H7 (cell line): ENCODE data around the gene ZDHHC16. TPM values are rescaled to one million over a fixed set of nuclear protein-coding genes. Genes with fewer than 3 reads are reported as not detected.
"Not testable (repeated sequence)": the region's sequence is repeated elsewhere in the genome, so short reads cannot be mapped to it uniquely, and the experiment has no call there.

ENCODE experiments used
- DNase-seq: peaks from one replicate; pipeline ENCODE4 v3.0.0; 2012
- H3K27me3 ChIP-seq: 2 replicates; pipeline ENCODE4 v1.6.0; 2011; ENCODE audit warnings: mild to moderate bottlenecking, low read length; ENCODE audit not compliant: control insufficient read depth, insufficient read depth
- H3K36me3 ChIP-seq: replicated peaks from 2 replicates; pipeline ENCODE4 v1.5.1; 2011; ENCODE audit warnings: low read length; ENCODE audit not compliant: control insufficient read depth, insufficient read depth
- H3K4me3 ChIP-seq: 2 replicates; pipeline ENCODE4 v1.5.1; 2011; ENCODE audit warnings: low read depth, mild to moderate bottlenecking, control low read depth, low read length, moderate library complexity; ENCODE audit not compliant: insufficient read depth
- total RNA-seq: library from RNA; depleted of rRNA; stranded (reverse); fragments of >200 nt; shearing (Covaris generic); gene quantifications from 2 replicates; pipeline ENCODE4 v1.2.3, GENCODE V29; 2014

Gene ZDHHC16
- total RNA-seq, 1 experiment from 2014 or later: 47.6 TPM

- not testable (repeated sequence) for H3K36me3 ChIP-seq, H3K27me3 ChIP-seq, DNase-seq, H3K4me3 ChIP-seq
Observed at GRCh38 chr10:97423757-97424098, 22.2 kb upstream of the ZDHHC16 start.

DNA sequence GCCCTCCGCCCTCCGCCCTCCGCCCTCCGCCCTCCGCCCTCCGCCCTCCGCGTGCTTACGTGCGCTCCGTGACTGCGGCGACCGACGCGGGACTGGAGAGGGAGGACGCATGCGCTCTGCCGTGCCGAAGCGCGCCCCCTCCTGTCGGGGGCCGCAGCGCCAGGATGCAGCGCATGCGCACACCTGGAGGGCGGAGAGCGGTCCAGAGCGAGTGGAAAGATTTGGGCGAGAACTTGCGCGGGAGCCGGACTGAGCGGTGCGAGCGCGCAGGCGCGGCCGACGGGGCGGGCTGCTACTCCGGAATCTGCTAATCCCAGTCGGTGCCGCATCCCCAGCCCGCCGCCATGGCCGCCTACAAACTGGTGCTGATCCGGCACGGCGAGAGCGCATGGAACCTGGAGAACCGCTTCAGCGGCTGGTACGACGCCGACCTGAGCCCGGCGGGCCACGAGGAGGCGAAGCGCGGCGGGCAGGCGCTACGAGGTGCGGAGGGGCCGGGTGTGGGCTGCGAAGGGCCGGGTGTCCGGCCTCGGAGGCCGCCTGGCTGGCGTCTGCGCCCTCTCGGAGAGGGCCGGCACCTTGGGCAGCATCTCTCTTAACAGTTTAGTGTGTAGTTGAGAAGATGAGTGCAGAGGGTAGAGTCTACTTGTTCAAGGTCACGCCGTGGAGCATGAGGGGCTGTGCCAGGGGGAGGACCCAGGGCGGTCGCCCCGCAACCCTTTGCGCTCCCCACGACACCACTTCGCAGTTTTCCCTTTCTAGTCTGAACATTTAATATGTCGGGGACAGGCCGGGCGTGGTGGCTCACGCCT, 19.8 kb upstream of the ZDHHC16 start, which contains the start of gene PGAM1:
PGAM1 (plus strand) TSS at position 228 of the 812 bp plus-strand sequence; CDS start at position 345, 117 bp downstream.
- Histone ChIP-seq H3K4me3 (peak within 1 kb of the TSS; percentile 99), H3K36me3 (peaks cover 20% of the 10 kb centered on the region), H3K27me3 (no peaks in the 10 kb centered on the region)
- DNase-seq: peak; percentile 100

DNA sequence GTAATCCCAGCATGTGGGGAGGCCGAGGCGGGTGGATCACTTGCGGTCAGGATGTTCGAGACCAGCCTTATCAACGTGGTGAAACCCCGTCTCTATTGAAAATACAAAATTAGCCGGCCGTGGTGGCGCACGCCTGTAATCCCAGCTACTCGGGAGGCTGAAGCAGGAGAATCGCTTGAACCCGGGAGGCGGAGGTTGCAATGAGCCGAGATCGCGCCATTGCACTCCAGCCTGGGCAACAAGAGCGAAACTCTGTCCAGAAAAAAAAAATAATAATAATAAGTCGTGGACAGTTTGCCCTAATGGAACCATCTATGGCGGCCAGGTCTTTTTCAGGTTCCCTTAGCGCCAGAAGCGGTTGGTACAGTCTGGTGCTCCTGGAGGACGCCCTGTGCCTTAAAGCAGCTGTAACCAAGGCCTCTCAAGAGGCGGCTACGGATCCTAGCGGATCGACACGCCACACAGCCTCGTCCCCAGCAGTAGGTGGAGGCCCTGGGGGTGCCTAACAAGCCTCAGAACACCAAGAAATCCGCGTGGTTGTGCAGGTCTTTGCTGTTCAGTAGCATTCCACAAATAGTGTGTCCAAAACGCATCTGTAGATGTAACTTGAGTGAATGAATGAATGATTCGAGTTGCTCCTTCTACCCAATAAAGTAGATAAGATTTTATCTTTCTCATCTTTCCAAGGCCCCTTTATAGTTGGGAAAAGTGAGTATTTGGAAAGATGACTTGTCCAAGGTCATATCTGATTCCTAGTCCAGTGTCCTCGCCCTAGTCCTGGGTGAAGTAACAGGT, 19.0 kb upstream of the ZDHHC16 start:
- H3K27me3 ChIP-seq: no peaks in the 10 kb centered on the region
- H3K36me3 ChIP-seq: peaks cover 27% of the 10 kb centered on the region
- H3K4me3 ChIP-seq: peak overlapping the region; percentile 99
- DNase-seq: peak; percentile 38

- Histone ChIP-seq H3K36me3 (peaks cover 27% of the 10 kb centered on the region), H3K4me3 (peak overlapping the region; percentile 99), H3K27me3 (no peaks in the 10 kb centered on the region)
- peak; percentile 74 for DNase-seq
Observed at GRCh38 chr10:97427571-97428179, 18.3 kb upstream of the ZDHHC16 start.

DNA sequence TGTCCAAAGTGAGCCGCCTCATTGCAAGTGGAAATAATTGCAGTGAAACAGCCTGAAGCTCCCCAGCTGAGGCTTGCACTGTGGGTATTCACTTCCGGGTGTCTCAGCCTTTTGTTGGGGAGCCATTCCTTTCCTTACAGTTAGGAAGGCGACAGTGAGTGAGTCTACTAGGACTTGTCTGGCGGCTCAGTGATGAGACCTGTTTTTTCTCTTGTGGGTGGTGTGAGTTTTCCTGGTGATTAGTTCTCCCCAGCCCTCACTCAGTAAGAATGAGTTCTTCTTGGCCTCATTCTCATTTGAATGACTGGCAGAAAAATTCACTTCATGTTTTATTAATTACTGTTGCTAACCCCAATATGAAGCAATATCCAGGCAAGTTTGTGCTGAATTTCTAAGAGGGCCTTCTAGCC, 17.4 kb upstream of the ZDHHC16 start:
- Histone ChIP-seq H3K36me3 (peaks cover 27% of the 10 kb centered on the region), H3K4me3 (no peak overlapping the region), H3K27me3 (no peaks in the 10 kb centered on the region)
- DNase-seq: peak; percentile 34

- Histone ChIP-seq H3K4me3 (no peak overlapping the region), H3K36me3 (peaks cover 35% of the 10 kb centered on the region), H3K27me3 (no peaks in the 10 kb centered on the region)
- no peak for DNase-seq
Observed at GRCh38 chr10:97434055-97434454, 11.9 kb upstream of the ZDHHC16 start.

GRCh38 chr10:97434557-97434956, 11.4 kb upstream of the ZDHHC16 start:
- H3K4me3 ChIP-seq: no peak overlapping the region
- no peak for DNase-seq
- no peaks in the 10 kb centered on the region for H3K27me3 ChIP-seq
- H3K36me3 ChIP-seq: peaks cover 35% of the 10 kb centered on the region

DNA sequence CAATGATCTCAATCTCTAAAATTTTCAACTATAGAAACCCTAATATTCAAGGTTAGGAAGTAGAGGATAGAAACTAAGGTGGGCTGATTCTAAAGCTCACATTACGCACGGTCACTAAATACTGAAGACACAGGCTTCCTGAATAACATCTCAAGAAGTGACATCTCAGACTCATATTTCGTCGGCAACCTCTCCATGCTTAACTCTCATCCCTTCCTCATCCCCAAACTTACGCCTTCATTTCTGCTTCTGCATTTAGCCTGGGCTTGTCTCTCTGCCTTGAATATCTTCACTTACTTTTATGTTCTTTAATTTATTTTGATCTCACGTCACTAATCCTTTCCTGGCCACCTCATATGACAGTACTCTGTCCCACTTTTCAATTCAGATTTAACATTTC, 10.8 kb upstream of the ZDHHC16 start:
- H3K4me3 ChIP-seq: no peak overlapping the region
- DNase-seq: no peak
- no peaks in the 10 kb centered on the region for H3K27me3 ChIP-seq
- H3K36me3 ChIP-seq: peaks cover 32% of the 10 kb centered on the region

- Histone ChIP-seq H3K36me3 (peaks cover 6% of the 10 kb centered on the region), H3K4me3 (no peak overlapping the region), H3K27me3 (no peaks in the 10 kb centered on the region)
- no peak for DNase-seq
Observed at GRCh38 chr10:97442277-97442676, 3.7 kb upstream of the ZDHHC16 start.

- no peak for DNase-seq
- peaks cover 3% of the 10 kb centered on the region; the same call in 1 of the 2 replicates for H3K36me3 ChIP-seq
- H3K27me3 ChIP-seq: no peaks in the 10 kb centered on the region
- H3K4me3 ChIP-seq: no peak overlapping the region
Observed at GRCh38 chr10:97444212-97444611, 1.8 kb upstream of the ZDHHC16 start.

GRCh38 chr10:97445357-97445721, 636 bp upstream of the ZDHHC16 start:
- H3K36me3 ChIP-seq: no peaks in the 10 kb centered on the region
- no peaks in the 10 kb centered on the region for H3K27me3 ChIP-seq
- H3K4me3 ChIP-seq: peak overlapping the region; percentile 91
- no peak for DNase-seq

DNA sequence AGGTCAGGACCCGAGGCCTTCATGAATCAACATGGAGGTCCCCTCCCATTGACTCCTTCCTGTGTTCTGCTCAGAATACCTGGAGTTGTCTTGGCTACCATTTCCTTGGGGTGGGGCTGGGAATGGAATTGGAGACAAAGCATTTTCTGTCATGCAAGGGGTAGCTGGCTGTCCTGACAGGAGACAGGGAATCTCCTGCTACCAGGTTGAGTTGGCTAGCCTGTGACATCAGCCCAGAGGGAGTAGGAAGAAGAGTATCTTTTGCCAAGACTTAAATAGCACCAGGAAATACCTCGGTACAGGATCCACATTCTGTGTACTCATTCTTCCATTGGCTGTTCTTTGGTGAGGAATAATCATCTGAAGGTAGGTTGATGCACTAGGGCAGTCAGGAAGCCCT, 4.9 kb downstream of the ZDHHC16 start:
- no peak overlapping the region for H3K4me3 ChIP-seq
- DNase-seq: no peak
- H3K36me3 ChIP-seq: peaks cover 16% of the 10 kb centered on the region
- no peaks in the 10 kb centered on the region for H3K27me3 ChIP-seq

DNA sequence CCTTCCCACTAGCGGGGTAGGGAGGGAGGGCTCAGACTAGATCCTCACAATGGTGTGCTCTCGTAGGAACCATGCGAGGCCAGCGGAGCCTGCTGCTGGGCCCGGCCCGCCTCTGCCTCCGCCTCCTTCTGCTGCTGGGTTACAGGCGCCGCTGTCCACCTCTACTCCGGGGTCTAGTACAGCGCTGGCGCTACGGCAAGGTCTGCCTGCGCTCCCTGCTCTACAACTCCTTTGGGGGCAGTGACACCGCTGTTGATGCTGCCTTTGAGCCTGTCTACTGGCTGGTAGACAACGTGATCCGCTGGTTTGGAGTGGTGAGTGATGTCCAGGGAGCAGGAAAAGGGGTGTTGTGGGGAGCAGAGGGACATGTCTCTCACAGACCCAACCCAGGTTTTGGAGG, 5.6 kb downstream of the ZDHHC16 start:
- Histone ChIP-seq H3K36me3 (peaks cover 17% of the 10 kb centered on the region), H3K4me3 (no peak overlapping the region), H3K27me3 (no peaks in the 10 kb centered on the region)
- no peak for DNase-seq

DNA sequence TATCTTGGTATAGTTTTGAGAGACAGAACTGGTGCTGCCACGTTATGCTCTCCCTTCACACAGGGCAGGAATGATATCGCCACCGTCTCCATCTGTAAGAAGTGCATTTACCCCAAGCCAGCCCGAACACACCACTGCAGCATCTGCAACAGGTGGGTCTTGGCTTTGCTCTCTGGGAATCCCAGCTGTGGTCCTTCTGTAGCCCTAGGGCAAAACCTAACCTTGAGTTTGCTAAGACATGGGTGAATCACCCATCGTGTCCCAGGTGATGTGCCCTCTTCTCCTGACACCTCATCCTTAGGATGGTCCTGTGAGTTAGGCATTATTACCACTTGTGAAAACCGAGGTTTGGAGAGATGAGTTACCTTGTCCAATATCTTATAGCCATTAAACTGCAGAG, 6.4 kb downstream of the ZDHHC16 start:
- Histone ChIP-seq H3K36me3 (peaks cover 22% of the 10 kb centered on the region), H3K4me3 (no peak overlapping the region), H3K27me3 (no peaks in the 10 kb centered on the region)
- no peak for DNase-seq
